ENCODE measurements around the gene RAB40C.

- no peak for TF ChIP-seq EZH2 (IDR thresholded peaks at IDR 0.05)
- TF ChIP-seq POLR2AphosphoS5 (IDR thresholded peaks at IDR 0.05; ENCODE audit: borderline replicate concordance, low read depth, low read length), result no peak
Observed at GRCh38 chr16:637081-638018, 47.5 kb downstream of the RAB40C start.
